Measurements from ENCODE around the gene EEPD1.

GRCh38 chr7:36137258-36137657, 15.8 kb upstream of the EEPD1 start:
- no peak for TF ChIP-seq CTCF (IDR thresholded peaks at IDR 0.05)
- TF ChIP-seq POLR2AphosphoS5 (IDR thresholded peaks at IDR 0.05; ENCODE audit: low read depth, low read length) = no peak

All from Panc1 (cell line).